Neuronal stem cell (in vitro differentiated cells): ENCODE measurements around the gene TNFAIP2.

Experiments
- DNase-seq: peaks from one replicate; pipeline ENCODE4 v3.0.0-alpha.2; 2013; ENCODE audit warnings: low spot score
- H2AFZ ChIP-seq: one replicate; pipeline ENCODE4 v1.6.1; 2013; ENCODE audit warnings: mild to moderate bottlenecking, low read length, inconsistent platforms
- H2AK5ac ChIP-seq: 2 replicates; pipeline ENCODE4 v1.6.1; 2013; ENCODE audit warnings: low read depth, mild to moderate bottlenecking, inconsistent platforms, low read length, moderate library complexity, mixed read lengths
- H2BK120ac ChIP-seq: 2 replicates; pipeline ENCODE4 v1.6.1; 2013; ENCODE audit warnings: low read depth, mild to moderate bottlenecking, inconsistent platforms, low read length, moderate library complexity, mixed read lengths
- H2BK12ac ChIP-seq: one replicate; pipeline ENCODE4 v1.6.1; 2013; ENCODE audit warnings: low read length, inconsistent platforms
- H2BK15ac ChIP-seq: 2 replicates; pipeline ENCODE4 v1.6.1; 2013; ENCODE audit warnings: mild to moderate bottlenecking, low read length, inconsistent platforms, mixed read lengths
- H2BK5ac ChIP-seq: one replicate; pipeline ENCODE4 v1.6.1; 2013; ENCODE audit warnings: inconsistent platforms, mild to moderate bottlenecking, low read length, moderate library complexity
- H3K14ac ChIP-seq: one replicate; pipeline ENCODE4 v1.6.1; 2013; ENCODE audit warnings: low read length, inconsistent platforms
- H3K18ac ChIP-seq: 2 replicates; pipeline ENCODE4 v1.6.1; 2013; ENCODE audit warnings: low read length, inconsistent platforms
- H3K23ac ChIP-seq: 2 replicates; pipeline ENCODE4 v1.6.1; 2013; ENCODE audit warnings: low read depth, mild to moderate bottlenecking, mixed read lengths, low read length, inconsistent platforms; ENCODE audit not compliant: poor library complexity
- H3K27ac ChIP-seq: replicated peaks from 3 replicates; pipeline ENCODE4 v1.5.1; 2013; ENCODE audit warnings: low read length, inconsistent platforms
- H3K27me3 ChIP-seq, 3 experiments: 2 replicates each; pipeline ENCODE4 v1.6.1; 2013; ENCODE audit warnings: low read length in 3 of 3, mild to moderate bottlenecking in 2 of 3, inconsistent platforms in 1 of 3, low read depth in 1 of 3, mixed read lengths in 1 of 3, moderate library complexity in 1 of 3; ENCODE audit not compliant: control insufficient read depth in 3 of 3, insufficient read depth in 3 of 3
- H3K36me3 ChIP-seq, 2 donors: replicated peaks in 1 of 2; 2 replicates each; pipeline ENCODE4 v1.6.1; 2013; ENCODE audit warnings: low read length in 2 of 2; ENCODE audit not compliant: control insufficient read depth in 2 of 2, insufficient read depth in 2 of 2
- H3K4ac ChIP-seq: 2 replicates; pipeline ENCODE4 v1.6.1; 2013; ENCODE audit warnings: inconsistent platforms, mild to moderate bottlenecking, low read length, moderate library complexity
- H3K4me1 ChIP-seq, 2 donors: 1 replicate in 1 of 2; 2 replicates in 1 of 2; pipeline ENCODE4 v1.6.1; 2013; ENCODE audit warnings: low read length in 2 of 2, low read depth in 1 of 2; ENCODE audit not compliant: control insufficient read depth in 2 of 2, insufficient read depth in 1 of 2
- H3K4me2 ChIP-seq: one replicate; pipeline ENCODE4 v1.6.1; 2013; ENCODE audit warnings: mild to moderate bottlenecking, low read length, inconsistent platforms; ENCODE audit not compliant: insufficient read depth, poor library complexity, severe bottlenecking
- H3K4me3 ChIP-seq, 2 donors: 2 replicates each; pipeline ENCODE4 v1.5.1; 2013; ENCODE audit warnings: low read length in 2 of 2, mild to moderate bottlenecking in 2 of 2, inconsistent platforms in 1 of 2, moderate library complexity in 1 of 2
- H3K79me1 ChIP-seq: one replicate; pipeline ENCODE4 v1.6.1; 2013; ENCODE audit warnings: low read depth, mild to moderate bottlenecking, inconsistent platforms, low read length, moderate library complexity
- H3K9ac ChIP-seq: one replicate; pipeline ENCODE4 v1.6.1; 2013; ENCODE audit warnings: mild to moderate bottlenecking, low read depth, low read length, inconsistent platforms; ENCODE audit not compliant: poor library complexity
- H3K9me3 ChIP-seq, 2 donors: replicated peaks in 1 of 2; 2 replicates each; pipeline versions ENCODE3 to v1.6.1; 2013; ENCODE audit warnings: low read length in 2 of 2, mild to moderate bottlenecking in 2 of 2, inconsistent platforms in 1 of 2, low read depth in 1 of 2, mixed read lengths in 1 of 2, moderate library complexity in 1 of 2; ENCODE audit not compliant: control insufficient read depth in 2 of 2, insufficient read depth in 1 of 2
- H4K8ac ChIP-seq: one replicate; pipeline ENCODE4 v1.6.1; 2013; ENCODE audit warnings: low read depth, mild to moderate bottlenecking, inconsistent platforms, low read length, moderate library complexity
- H4K91ac ChIP-seq: one replicate; pipeline ENCODE4 v1.6.1; 2013; ENCODE audit warnings: low read length, low read depth, mild to moderate bottlenecking, inconsistent platforms; ENCODE audit not compliant: poor library complexity
- WGBS, 2 donors: extraction: QIAGEN DNeasy Blood & Tissue Kit; methylation state at CpG; one replicate each; pipeline ENCODE4 v1.1.7; 2013; ENCODE audit warnings: missing lambda C conversion rate in 2 of 2, mixed read lengths in 1 of 2; ENCODE audit not compliant: insufficient read length in 2 of 2, insufficient replicate concordance in 1 of 2; ENCODE audit errors: extremely low coverage in 2 of 2; 5-methylcytosine and 5-hydroxymethylcytosine counted together

Gene TNFAIP2

GRCh38 chr14:103134919-103135318, 11.7 kb downstream of the TNFAIP2 start:
- WGBS, 2 donors, result no CpG with 5 or more reads among the region's 14 CpGs
- no peak overlapping the region for H2BK5ac ChIP-seq
- H3K27me3 ChIP-seq, result peaks cover 0 to 55% (median 6%) of the 10 kb centered on the region in 3 experiments
- no peak overlapping the region for H2BK15ac ChIP-seq
- no peaks in the 10 kb centered on the region for H3K79me1 ChIP-seq
- H3K18ac ChIP-seq, result no peak overlapping the region
- peaks cover 3 to 11% of the 10 kb centered on the region in 2 donors for H3K4me1 ChIP-seq
- no peak overlapping the region for H3K4me3 ChIP-seq
- no peak overlapping the region for H3K4me2 ChIP-seq
- H4K91ac ChIP-seq, result no peak overlapping the region
- H3K27ac ChIP-seq, result no peak overlapping the region
- no peak overlapping the region for H3K14ac ChIP-seq
- H3K23ac ChIP-seq, result no peak overlapping the region
- no peak overlapping the region for H2AFZ ChIP-seq
- no peak overlapping the region for H2AK5ac ChIP-seq
- H2BK120ac ChIP-seq, result no peak overlapping the region
- peaks cover 0 to 15% of the 10 kb centered on the region in 2 donors for H3K36me3 ChIP-seq
- H2BK12ac ChIP-seq, result no peak overlapping the region
- H3K9ac ChIP-seq, result no peak overlapping the region
- no peak for DNase-seq
- no peak overlapping the region for H3K4ac ChIP-seq
- no peak overlapping the region for H4K8ac ChIP-seq
- peaks cover 0 to 4% of the 10 kb centered on the region in 2 donors for H3K9me3 ChIP-seq

- H2BK15ac ChIP-seq, result no peak overlapping the region
- peaks cover 0 to 4% of the 10 kb centered on the region in 2 donors for H3K9me3 ChIP-seq
- H4K8ac ChIP-seq, result no peak overlapping the region
- H3K23ac ChIP-seq, result no peak overlapping the region
- no peak for DNase-seq
- no peak overlapping the region for H4K91ac ChIP-seq
- H3K9ac ChIP-seq, result no peak overlapping the region
- no peak overlapping the region for H3K14ac ChIP-seq
- no peak overlapping the region for H2BK120ac ChIP-seq
- H3K4me3 ChIP-seq, result no peak overlapping the region
- no peak overlapping the region for H3K4me2 ChIP-seq
- peaks cover 0 to 55% (median 9%) of the 10 kb centered on the region in 3 experiments for H3K27me3 ChIP-seq
- H3K4me1 ChIP-seq, result peaks cover 3 to 11% of the 10 kb centered on the region in 2 donors
- no peak overlapping the region for H2BK5ac ChIP-seq
- no peaks in the 10 kb centered on the region for H3K79me1 ChIP-seq
- no CpG with 5 or more reads among the region's 26 CpGs for WGBS, 2 donors
- no peak overlapping the region for H3K27ac ChIP-seq
- H3K18ac ChIP-seq, result no peak overlapping the region
- H3K4ac ChIP-seq, result no peak overlapping the region
- H2AK5ac ChIP-seq, result no peak overlapping the region
- peaks cover 0 to 12% of the 10 kb centered on the region in 2 donors for H3K36me3 ChIP-seq
- no peak overlapping the region for H2AFZ ChIP-seq
- no peak overlapping the region for H2BK12ac ChIP-seq
Observed at GRCh38 chr14:103135333-103136260, 12.3 kb downstream of the TNFAIP2 start.

GRCh38 chr14:103136388-103137271, 13.4 kb downstream of the TNFAIP2 start:
- H3K27me3 ChIP-seq, result peaks cover 0 to 53% (median 9%) of the 10 kb centered on the region in 3 experiments
- peaks cover 3 to 11% of the 10 kb centered on the region in 2 donors for H3K4me1 ChIP-seq
- no peak overlapping the region for H3K4ac ChIP-seq
- no peak overlapping the region for H3K9ac ChIP-seq
- H3K9me3 ChIP-seq, result peaks cover 0 to 4% of the 10 kb centered on the region in 2 donors
- no CpG with 5 or more reads among the region's 20 CpGs for WGBS, 2 donors
- no peak overlapping the region for H2BK5ac ChIP-seq
- no peak overlapping the region for H2BK15ac ChIP-seq
- H3K4me3 ChIP-seq, result no peak overlapping the region
- no peak overlapping the region for H4K8ac ChIP-seq
- H3K18ac ChIP-seq, result no peak overlapping the region
- peaks cover 0 to 12% of the 10 kb centered on the region in 2 donors for H3K36me3 ChIP-seq
- H2AFZ ChIP-seq, result no peak overlapping the region
- H3K4me2 ChIP-seq, result no peak overlapping the region
- no peak overlapping the region for H3K14ac ChIP-seq
- H2BK12ac ChIP-seq, result no peak overlapping the region
- no peak overlapping the region for H2AK5ac ChIP-seq
- no peak overlapping the region for H3K23ac ChIP-seq
- no peak for DNase-seq
- no peak overlapping the region for H3K27ac ChIP-seq
- H2BK120ac ChIP-seq, result no peak overlapping the region
- H3K79me1 ChIP-seq, result no peaks in the 10 kb centered on the region
- H4K91ac ChIP-seq, result no peak overlapping the region
